ENCODE results near the gene HGF. TPM values are rescaled to one million over a fixed set of nuclear protein-coding genes. Genes with fewer than 3 reads are reported as not detected.

The HGF gene
- total and polyA plus RNA-seq, 4 experiments from 2014 or later, result not detected

DNA sequence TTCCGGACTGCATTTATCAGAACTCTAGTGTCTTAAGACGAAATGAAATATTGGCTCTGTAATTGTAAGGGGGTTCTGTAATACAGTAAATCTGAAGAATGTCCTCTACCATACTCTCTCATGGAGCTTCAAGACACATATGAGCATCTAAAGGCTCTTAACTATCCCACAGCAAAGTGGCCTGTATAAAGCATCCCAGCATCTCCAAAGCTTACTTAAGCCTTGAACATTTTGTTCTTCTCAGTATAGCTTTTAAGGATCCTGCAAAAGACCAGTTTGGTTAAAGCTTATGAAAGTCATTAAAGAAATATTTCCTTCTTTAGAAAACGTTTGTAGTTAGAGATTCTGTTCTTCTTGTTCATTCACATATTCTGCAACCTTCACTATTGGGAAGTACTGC lies 75.1 kb downstream of the HGF start:
- H3K36me3 Mint-ChIP-seq, result no peaks in the 10 kb centered on the region
- Histone ChIP-seq H3K4me1 (ENCODE audit: insufficient read depth, low read length) (no peaks in the 10 kb centered on the region), H3K9me3 (ENCODE audit: control insufficient read depth in 1 of 2, low read length in 2 of 2) (no peaks in the 10 kb centered on the region), H3K27ac (ENCODE audit: low read depth, low read length) (no peak overlapping the region), H3K4me3 (ENCODE audit: low read length in 2 of 2) (no peak overlapping the region), H3K27me3 (ENCODE audit: insufficient read depth, low read length) (no peaks in the 10 kb centered on the region), H3K36me3 (ENCODE audit: insufficient read depth, low read length) (no peaks in the 10 kb centered on the region)
- no peak overlapping the region for H3K4me3 Mint-ChIP-seq
- peaks cover 0 to 13% (median 7%) of the 10 kb centered on the region in 8 donors for H3K9me3 Mint-ChIP-seq
- DNase-seq, result no peak
- intact Hi-C loops (cut with micrococcal nuclease), result loop anchor here (10.0 kb wide), 1 partner anchor 60 kb away; no protein-coding TSS in a partner anchor
- no peaks in the 10 kb centered on the region for H3K27me3 Mint-ChIP-seq
- no peak overlapping the region for H3K27ac Mint-ChIP-seq
- POLR2A ChIA-PET (ENCODE audit: partially characterized antibody), result no interaction called here
- H3K4me1 Mint-ChIP-seq, result no peaks in the 10 kb centered on the region
- CTCF ChIA-PET (ENCODE audit: partially characterized antibody), result no interaction called here

DNA sequence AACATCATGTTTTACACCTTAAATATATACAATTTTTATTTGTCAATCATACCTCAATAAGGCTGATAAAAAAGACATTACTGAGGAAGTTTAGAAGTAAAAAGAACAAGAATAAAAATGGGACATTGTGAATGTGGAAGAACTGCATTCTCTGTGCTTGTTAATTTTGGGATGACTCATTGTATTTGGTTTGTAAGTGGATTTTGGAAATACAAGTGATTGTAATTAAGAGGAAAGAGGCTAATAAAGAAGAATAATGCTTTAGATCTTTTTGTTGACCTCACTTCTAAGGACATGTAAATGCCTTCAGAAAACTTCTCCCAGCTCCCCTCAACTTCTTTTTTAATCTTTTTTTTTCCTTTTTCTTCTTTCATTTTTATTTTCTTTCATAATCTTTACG lies 76.0 kb downstream of the HGF start:
- no peaks in the 10 kb centered on the region for H3K9me3 ChIP-seq (ENCODE audit: control insufficient read depth in 1 of 2, low read length in 2 of 2)
- Mint-ChIP-seq H3K4me3 (no peak overlapping the region), H3K4me1 (no peaks in the 10 kb centered on the region), H3K9me3 (peaks cover 0 to 18% (median 9%) of the 10 kb centered on the region in 8 donors), H3K27ac (no peak overlapping the region), H3K36me3 (no peaks in the 10 kb centered on the region), H3K27me3 (no peaks in the 10 kb centered on the region)
- H3K4me1 ChIP-seq (ENCODE audit: insufficient read depth, low read length), result no peaks in the 10 kb centered on the region
- H3K36me3 ChIP-seq (ENCODE audit: insufficient read depth, low read length), result no peaks in the 10 kb centered on the region
- CTCF ChIA-PET (ENCODE audit: partially characterized antibody), result no interaction called here
- POLR2A ChIA-PET (ENCODE audit: partially characterized antibody), result no interaction called here
- H3K27ac ChIP-seq (ENCODE audit: low read depth, low read length), result no peak overlapping the region
- no peak overlapping the region for H3K4me3 ChIP-seq (ENCODE audit: low read length in 2 of 2)
- H3K27me3 ChIP-seq (ENCODE audit: insufficient read depth, low read length), result no peaks in the 10 kb centered on the region
- DNase-seq, result no peak
- intact Hi-C loops (cut with micrococcal nuclease), result loop anchor here (10.0 kb wide), 1 partner anchor 59 kb away; no protein-coding TSS in a partner anchor

- H3K4me1 Mint-ChIP-seq, result no peaks in the 10 kb centered on the region
- intact Hi-C loops (cut with micrococcal nuclease), result loop anchor here (10.0 kb wide), 1 partner anchor 58 kb away; no protein-coding TSS in a partner anchor
- H3K4me1 ChIP-seq (ENCODE audit: insufficient read depth, low read length), result no peaks in the 10 kb centered on the region
- no peak for DNase-seq
- no peaks in the 10 kb centered on the region for H3K27me3 Mint-ChIP-seq
- H3K9me3 ChIP-seq (ENCODE audit: control insufficient read depth in 1 of 2, low read length in 2 of 2), result no peaks in the 10 kb centered on the region
- CTCF ChIA-PET (ENCODE audit: partially characterized antibody), result no interaction called here
- H3K36me3 Mint-ChIP-seq, result no peaks in the 10 kb centered on the region
- no peak overlapping the region for H3K4me3 Mint-ChIP-seq
- POLR2A ChIA-PET (ENCODE audit: partially characterized antibody), result no interaction called here
- H3K27me3 ChIP-seq (ENCODE audit: insufficient read depth, low read length), result no peaks in the 10 kb centered on the region
- H3K4me3 ChIP-seq (ENCODE audit: low read length in 2 of 2), result no peak overlapping the region
- peaks cover 0 to 20% (median 9%) of the 10 kb centered on the region in 8 donors for H3K9me3 Mint-ChIP-seq
- H3K27ac ChIP-seq (ENCODE audit: low read depth, low read length), result no peak overlapping the region
- no peaks in the 10 kb centered on the region for H3K36me3 ChIP-seq (ENCODE audit: insufficient read depth, low read length)
- H3K27ac Mint-ChIP-seq, result no peak overlapping the region
Observed at GRCh38 chr7:81693080-81693479, 76.8 kb downstream of the HGF start.

- Histone ChIP-seq H3K36me3 (ENCODE audit: insufficient read depth, low read length) (no peaks in the 10 kb centered on the region), H3K4me3 (ENCODE audit: low read length in 2 of 2) (no peak overlapping the region), H3K27ac (ENCODE audit: low read depth, low read length) (no peak overlapping the region), H3K27me3 (ENCODE audit: insufficient read depth, low read length) (no peaks in the 10 kb centered on the region), H3K4me1 (ENCODE audit: insufficient read depth, low read length) (no peaks in the 10 kb centered on the region), H3K9me3 (ENCODE audit: control insufficient read depth in 1 of 2, low read length in 2 of 2) (no peaks in the 10 kb centered on the region)
- H3K36me3 Mint-ChIP-seq, result no peaks in the 10 kb centered on the region
- DNase-seq, result no peak
- no peaks in the 10 kb centered on the region for H3K27me3 Mint-ChIP-seq
- H3K4me1 Mint-ChIP-seq, result no peaks in the 10 kb centered on the region
- H3K9me3 Mint-ChIP-seq, result peaks cover 0 to 20% (median 9%) of the 10 kb centered on the region in 8 donors
- intact Hi-C loops (cut with micrococcal nuclease), result loop anchor here (10.0 kb wide), 1 partner anchor 58 kb away; no protein-coding TSS in a partner anchor
- H3K27ac Mint-ChIP-seq, result peak overlapping the region in 1 of 7 donors; percentile 83
- ChIA-PET CTCF (ENCODE audit: partially characterized antibody) (no interaction called here), POLR2A (ENCODE audit: partially characterized antibody) (no interaction called here)
- H3K4me3 Mint-ChIP-seq, result no peak overlapping the region
Observed at GRCh38 chr7:81692146-81692905, 77.5 kb downstream of the HGF start.

DNA sequence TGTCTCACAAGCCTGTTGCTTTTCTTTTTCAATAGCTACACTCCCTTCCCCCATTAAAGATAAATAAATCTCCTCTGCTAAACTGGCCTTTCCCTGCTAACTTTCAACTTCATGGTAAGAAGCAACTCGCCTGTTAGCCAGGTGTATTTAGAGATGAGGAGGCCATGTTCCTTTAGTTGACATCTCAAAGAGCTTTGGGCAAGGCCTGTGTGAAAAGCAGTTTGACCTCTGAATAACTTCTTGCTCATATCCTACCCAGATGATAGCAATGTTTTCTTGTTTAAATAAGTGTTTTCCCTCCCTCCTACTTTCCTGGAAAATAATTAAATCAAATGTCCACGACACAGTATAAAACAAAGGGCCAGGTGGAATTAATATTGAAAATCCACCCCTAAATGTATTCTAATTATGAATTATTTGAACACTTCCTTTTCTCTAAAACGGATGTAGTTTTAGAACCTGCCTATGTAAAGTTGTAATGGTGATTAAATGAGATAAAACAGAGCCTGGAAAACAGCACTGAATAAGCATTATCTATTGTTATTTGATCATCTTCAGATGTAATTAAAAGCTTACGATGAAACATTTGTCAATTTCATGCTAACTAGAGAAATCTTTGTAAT lies 78.5 kb downstream of the HGF start:
- Mint-ChIP-seq H3K4me3 (no peak overlapping the region), H3K9me3 (peaks cover 0 to 21% (median 8%) of the 10 kb centered on the region in 8 donors), H3K4me1 (no peaks in the 10 kb centered on the region), H3K36me3 (no peaks in the 10 kb centered on the region), H3K27me3 (no peaks in the 10 kb centered on the region), H3K27ac (no peak overlapping the region)
- no peaks in the 10 kb centered on the region for H3K4me1 ChIP-seq (ENCODE audit: insufficient read depth, low read length)
- no peaks in the 10 kb centered on the region for H3K27me3 ChIP-seq (ENCODE audit: insufficient read depth, low read length)
- H3K27ac ChIP-seq (ENCODE audit: low read depth, low read length), result no peak overlapping the region
- no peaks in the 10 kb centered on the region for H3K9me3 ChIP-seq (ENCODE audit: control insufficient read depth in 1 of 2, low read length in 2 of 2)
- H3K36me3 ChIP-seq (ENCODE audit: insufficient read depth, low read length), result no peaks in the 10 kb centered on the region
- H3K4me3 ChIP-seq (ENCODE audit: low read length in 2 of 2), result no peak overlapping the region
- CTCF ChIA-PET (ENCODE audit: partially characterized antibody), result no interaction called here
- DNase-seq, result no peak
- intact Hi-C loops (cut with micrococcal nuclease), result loop anchor here (10.0 kb wide), 1 partner anchor 57 kb away; no protein-coding TSS in a partner anchor
- POLR2A ChIA-PET (ENCODE audit: partially characterized antibody), result no interaction called here

GRCh38 chr7:81690688-81691087 lies 79.2 kb downstream of the HGF start:
- Histone ChIP-seq H3K9me3 (ENCODE audit: control insufficient read depth in 1 of 2, low read length in 2 of 2) (no peaks in the 10 kb centered on the region), H3K27ac (ENCODE audit: low read depth, low read length) (no peak overlapping the region), H3K4me1 (ENCODE audit: insufficient read depth, low read length) (no peaks in the 10 kb centered on the region), H3K4me3 (ENCODE audit: low read length in 2 of 2) (no peak overlapping the region), H3K27me3 (ENCODE audit: insufficient read depth, low read length) (no peaks in the 10 kb centered on the region), H3K36me3 (ENCODE audit: insufficient read depth, low read length) (no peaks in the 10 kb centered on the region)
- no peak for DNase-seq
- POLR2A ChIA-PET (ENCODE audit: partially characterized antibody), result no interaction called here
- no peaks in the 10 kb centered on the region for H3K36me3 Mint-ChIP-seq
- H3K4me3 Mint-ChIP-seq, result no peak overlapping the region
- no peak overlapping the region for H3K27ac Mint-ChIP-seq
- H3K4me1 Mint-ChIP-seq, result no peaks in the 10 kb centered on the region
- H3K9me3 Mint-ChIP-seq, result peaks cover 0 to 23% (median 8%) of the 10 kb centered on the region in 8 donors
- CTCF ChIA-PET (ENCODE audit: partially characterized antibody), result no interaction called here
- intact Hi-C loops (cut with micrococcal nuclease), result loop anchor here (10.0 kb wide), 1 partner anchor 56 kb away; no protein-coding TSS in a partner anchor
- no peaks in the 10 kb centered on the region for H3K27me3 Mint-ChIP-seq

- ChIA-PET POLR2A (ENCODE audit: partially characterized antibody) (no interaction called here), CTCF (ENCODE audit: partially characterized antibody) (interaction anchor here (1.1 kb wide), 1 partner anchor 20 kb away, joined by 3 read pairs; no protein-coding TSS in a partner anchor)
- no peaks in the 10 kb centered on the region for H3K27me3 ChIP-seq (ENCODE audit: insufficient read depth, low read length)
- intact Hi-C loops (cut with micrococcal nuclease), result loop anchor here (10.0 kb wide), 1 partner anchor 55 kb away; no protein-coding TSS in a partner anchor
- H3K4me1 ChIP-seq (ENCODE audit: insufficient read depth, low read length), result no peaks in the 10 kb centered on the region
- Mint-ChIP-seq H3K36me3 (no peaks in the 10 kb centered on the region), H3K4me3 (no peak overlapping the region), H3K27ac (no peak overlapping the region), H3K27me3 (no peaks in the 10 kb centered on the region), H3K9me3 (peaks cover 0 to 23% (median 8%) of the 10 kb centered on the region in 8 donors), H3K4me1 (no peaks in the 10 kb centered on the region)
- H3K36me3 ChIP-seq (ENCODE audit: insufficient read depth, low read length), result no peaks in the 10 kb centered on the region
- no peak overlapping the region for H3K27ac ChIP-seq (ENCODE audit: low read depth, low read length)
- no peaks in the 10 kb centered on the region for H3K9me3 ChIP-seq (ENCODE audit: control insufficient read depth in 1 of 2, low read length in 2 of 2)
- H3K4me3 ChIP-seq (ENCODE audit: low read length in 2 of 2), result no peak overlapping the region
- no peak for DNase-seq
Observed at GRCh38 chr7:81690251-81690650, 79.6 kb downstream of the HGF start.
